GM12878 (cell line): ENCODE data around the gene ANGEL2. TPM values are rescaled to one million over a fixed set of nuclear protein-coding genes. Genes with fewer than 3 reads are reported as not detected.

Experiments
- ATAC-seq: fragments of 200-7000 bp; cut with Tn5 transposase; 3 replicates; pipeline ENCODE4 v1.9.1; 2020; ENCODE audit warnings: mild to moderate bottlenecking, moderate library complexity
- BruUV-seq: library from RNA; stranded (reverse); fragments of 400-500 nt; replicated peaks from 2 replicates; lab custom pipeline; 2021; lab: Mats Ljungman, UMichigan
- CTCF ChIA-PET: fragments of 300-600 bp; sonication (Branson Sonifier 250); formaldehyde crosslinking; extraction: SDS; loops from one replicate; lab custom pipeline; 2021; ENCODE audit warnings: inconsistent platforms; lab: Yijun Ruan, JAX
- POLR2A ChIA-PET: fragments of 350-600 bp; formaldehyde crosslinking; extraction: SDS; loops from one replicate; lab custom pipeline; 2021; ENCODE audit warnings: inconsistent platforms; lab: Charles Lee
- RAD21 ChIA-PET: fragments of 300-600 bp; sonication (Branson Sonifier 250); formaldehyde crosslinking; loops from one replicate; lab custom pipeline; 2023; ENCODE audit warnings: antibody characterized with exemption; ENCODE audit not compliant: unreplicated experiment; lab: Charles Lee
- SMC1A ChIA-PET: fragments of 300-600 bp; sonication (Branson Sonifier 250); formaldehyde crosslinking; loops from one replicate; lab custom pipeline; 2023; ENCODE audit not compliant: unreplicated experiment, uncharacterized antibody; lab: Charles Lee
- DNase-seq: peaks from one replicate; pipeline ENCODE4 v3.0.0-alpha.2; 2011; ENCODE audit warnings: low read depth, low spot score
- FAIRE-seq: peaks from 3 replicates; lab custom pipeline; 2011; peaks lifted over from hg19 to GRCh38; lab: Jason Lieb, UNC
- H2AFZ ChIP-seq: 2 replicates; pipeline ENCODE4 v1.6.0; 2011; ENCODE audit warnings: low read depth, low read length, control low read depth; ENCODE audit not compliant: control insufficient read depth
- H3K27ac ChIP-seq: 2 replicates; pipeline ENCODE4 v1.5.1; 2011; ENCODE audit warnings: control low read depth; ENCODE audit not compliant: control insufficient read depth, insufficient read depth
- H3K27me3 ChIP-seq, 2 experiments: replicated peaks in 1 of 2; 2 replicates each; pipeline versions ENCODE4 v1.6.0 to v1.6.1; 2011; ENCODE audit warnings: low read length in 1 of 2; ENCODE audit not compliant: control insufficient read depth in 2 of 2, insufficient read depth in 2 of 2
- H3K36me3 ChIP-seq, 2 experiments: 2 replicates each; pipeline ENCODE4 v1.5.1; 2011; ENCODE audit warnings: low read length in 1 of 2; ENCODE audit not compliant: control insufficient read depth in 2 of 2, insufficient read depth in 2 of 2
- H3K4me1 ChIP-seq: 2 replicates; pipeline ENCODE4 v1.6.1; 2011; ENCODE audit warnings: mild to moderate bottlenecking, low read length, moderate library complexity, mixed read lengths; ENCODE audit not compliant: control insufficient read depth, insufficient read depth
- H3K4me2 ChIP-seq: 2 replicates; pipeline ENCODE4 v1.6.0; 2011; ENCODE audit warnings: control low read depth; ENCODE audit not compliant: control insufficient read depth, insufficient read depth
- H3K4me3 ChIP-seq: fragments of 200-600 bp; sonication (generic); 2 replicates; pipeline ENCODE4 v1.5.1; 2016
- H3K79me2 ChIP-seq: 2 replicates; pipeline ENCODE4 v1.6.0; 2011; ENCODE audit warnings: low read length; ENCODE audit not compliant: control insufficient read depth, insufficient read depth
- H3K9ac ChIP-seq: 2 replicates; pipeline ENCODE4 v1.8.0; 2011; ENCODE audit warnings: low read length, control low read depth, mixed read lengths; ENCODE audit not compliant: control insufficient read depth, insufficient read depth
- H3K9me3 ChIP-seq: replicated peaks from 3 replicates; pipeline ENCODE4 v1.5.1; 2011; ENCODE audit warnings: mild to moderate bottlenecking, low read length; ENCODE audit not compliant: control insufficient read depth, insufficient read depth
- H4K20me1 ChIP-seq: 2 replicates; pipeline ENCODE4 v1.6.0; 2011; ENCODE audit not compliant: control insufficient read depth, insufficient read depth
- ASH2L ChIP-seq: fragments of 300-600, 200-600 bp; sonication (generic); IDR thresholded peaks from 2 replicates; pipeline ENCODE4 v1.6.1; 2017; ENCODE audit warnings: low read depth, mild to moderate bottlenecking, borderline replicate concordance
- ATF7 ChIP-seq: fragments of 450-650 bp; IDR thresholded peaks from 2 replicates; pipeline ENCODE4 v1.6.1; 2016; ENCODE audit warnings: low read depth, mild to moderate bottlenecking
- FOXK2 ChIP-seq: fragments of 450-650 bp; IDR thresholded peaks from 2 replicates; pipeline ENCODE4 v1.6.1; 2017; ENCODE audit warnings: mild to moderate bottlenecking, moderate library complexity
- IKZF2 ChIP-seq, 2 experiments: fragments of 450-650 bp; IDR thresholded peaks; 2 replicates each; pipeline ENCODE4 v1.6.1; 2017; ENCODE audit warnings: mild to moderate bottlenecking in 2 of 2, moderate library complexity in 2 of 2
- JUNB ChIP-seq: IDR thresholded peaks from 2 replicates; pipeline ENCODE4 v1.6.1; 2016; ENCODE audit warnings: antibody characterized with exemption, mild to moderate bottlenecking
- MEF2B ChIP-seq: fragments of 450-650 bp; IDR thresholded peaks from 2 replicates; pipeline ENCODE4 v1.6.1; 2018; ENCODE audit warnings: mild to moderate bottlenecking, moderate library complexity; ENCODE audit not compliant: partially characterized antibody, poor library complexity, severe bottlenecking
- NFIC ChIP-seq: IDR thresholded peaks from 2 replicates; pipeline ENCODE4 v1.6.1; 2012; ENCODE audit warnings: low read depth, mild to moderate bottlenecking, inconsistent platforms, low read length, moderate library complexity
- POU2F2 ChIP-seq: IDR thresholded peaks from 3 replicates; pipeline ENCODE4 v1.6.1; 2011; ENCODE audit warnings: low read depth, mild to moderate bottlenecking, low read length, borderline replicate concordance
- SPI1 ChIP-seq: IDR thresholded peaks from 2 replicates; pipeline ENCODE4 v1.6.1; 2011; ENCODE audit warnings: low read depth, mild to moderate bottlenecking, low read length, moderate library complexity, borderline replicate concordance; ENCODE audit not compliant: insufficient read depth
- ZNF274 ChIP-seq: IDR thresholded peaks from one replicate; pipeline ENCODE4 v1.8.0; 2011; ENCODE audit not compliant: insufficient read length, insufficient read depth
- WGBS: methylation state at CpG from one replicate; pipeline ENCODE4 v1.1.6; 2016; ENCODE audit warnings: low lambda C conversion rate; ENCODE audit not compliant: insufficient replicate concordance, insufficient coverage; ENCODE audit errors: missing lambda C conversion rate; 5-methylcytosine and 5-hydroxymethylcytosine counted together
- in situ Hi-C: fragments of 300-500 bp; cut with MboI; formaldehyde crosslinking; loops from 9 replicates; pipeline ENCODE4 v1.14.3; 2018; ENCODE audit warnings: mixed read lengths
- intact Hi-C: fragments of 100-400 bp; cut with micrococcal nuclease; formaldehyde crosslinking; loops from one replicate; pipeline ENCODE4 v1.14.2; 2022; ENCODE audit not compliant: unreplicated experiment
- polyA plus RNA-seq, 11 experiments: library from polyadenylated mRNA; depleted of rRNA in 4 of 11; unstranded in 6 of 11; stranded (reverse) in 5 of 11; fragments of >200 nt; fragmentation: Nextera tagmentation in 4 of 11; fragmentation: Illumina TruSeq in 1 of 11; extraction: Ambion mirVana in 4 of 11; extraction: Trizol in 1 of 11; gene quantifications; 1 replicate in 1 of 11; 2 replicates in 10 of 11; pipeline versions ENCODE4 v1.2.1 to v1.2.3, GENCODE V29; 2011 to 2016; ENCODE audit warnings: inconsistent platforms in 2 of 11, missing spikeins in 2 of 11, low read depth in 1 of 11
- total RNA-seq, 4 experiments: library from RNA; depleted of rRNA in 3 of 4; stranded (reverse); fragments of >200 nt in 3 of 4; fragmentation: Illumina TruSeq in 1 of 4; extraction: Trizol in 1 of 4; gene quantifications; 2 replicates each; pipeline versions ENCODE4 v1.2.1 to v1.2.3, GENCODE V29; 2013 to 2021
- TF ChIP-seq, protein P1 (sequence below): IDR thresholded peaks from 2 replicates; pipeline ENCODE4 v1.6.1; 2012; ENCODE audit warnings: low read length, inconsistent platforms

ANGEL2 gene
- total and polyA plus RNA-seq, 10 of the 15 experiments (the other 5 are each of a cell fraction or from before 2014, with no cell fraction given), result 6.3 to 53.9 (median 30.7) TPM

DNA sequence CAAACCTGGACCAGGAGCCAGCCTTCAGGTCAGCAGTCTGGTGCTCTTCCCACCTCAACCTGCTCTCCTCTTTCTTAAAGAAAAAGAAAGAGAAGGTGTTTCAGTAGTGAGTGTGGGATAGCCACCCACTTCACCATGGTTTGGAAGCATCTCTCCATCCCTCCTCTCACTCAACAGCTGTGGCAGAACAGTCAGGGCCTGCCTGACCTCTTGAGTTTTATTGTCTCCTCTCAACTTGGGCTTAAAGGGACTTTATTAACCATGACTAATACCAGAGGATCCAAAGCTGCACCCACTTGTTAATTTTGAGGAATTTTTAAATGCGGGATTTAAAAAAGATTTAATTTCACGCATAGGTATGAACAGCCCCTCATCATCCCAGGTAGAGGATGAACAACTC is 65.9 kb downstream of the ANGEL2 start:
- intact Hi-C loops (loop anchor here (5.0 kb wide), 2 partner anchors 48 to 337 kb away; no protein-coding TSS in a partner anchor), in situ Hi-C loops (no loop called here)
- Histone ChIP-seq H3K4me3 (peak overlapping the region; percentile 95), H3K9me3 (no peaks in the 10 kb centered on the region), H3K4me2 (peak overlapping the region; percentile 78), H3K27ac (peak overlapping the region; percentile 22; the same call in 1 of the 2 replicates), H4K20me1 (no peaks in the 10 kb centered on the region), H3K4me1 (peaks cover 50% of the 10 kb centered on the region), H3K36me3 (no peaks in the 10 kb centered on the region), H3K27me3 (no peaks in the 10 kb centered on the region), H3K9ac (peak overlapping the region; percentile 53), H2AFZ (peak overlapping the region; percentile 71), H3K79me2 (peaks cover 44% of the 10 kb centered on the region)
- CTCF ChIA-PET, result interaction anchor here (1.1 to 1.6 kb wide), 3 partner anchors 11 to 28 kb away, joined by 3 read pairs; no protein-coding TSS in a partner anchor
- no peak for DNase-seq
- FAIRE-seq, result no peak
- RAD21 ChIA-PET, result interaction anchor here (1.0 kb wide), 1 partner anchor 10 kb away, joined by 3 read pairs; no protein-coding TSS in a partner anchor
- SMC1A ChIA-PET, result interaction anchor here (0.8 to 6.1 kb wide), 7 partner anchors 10 to 200 kb away, joined by 3 to 40 read pairs (median 3); no protein-coding TSS in a partner anchor
- TF ChIP-seq ASH2L, result no peak
- TF ChIP-seq FOXK2, result no peak
- WGBS, result 98% methylated on average over 2 of the region's 2 CpGs
- ATAC-seq, result no peak
- BruUV-seq, result TSS peak; percentile 77
- POLR2A ChIA-PET, result interaction anchor here (1.8 to 7.4 kb wide), 6 partner anchors 9 to 130 kb away, joined by 4 to 55 read pairs (median 16); no protein-coding TSS in a partner anchor

DNA sequence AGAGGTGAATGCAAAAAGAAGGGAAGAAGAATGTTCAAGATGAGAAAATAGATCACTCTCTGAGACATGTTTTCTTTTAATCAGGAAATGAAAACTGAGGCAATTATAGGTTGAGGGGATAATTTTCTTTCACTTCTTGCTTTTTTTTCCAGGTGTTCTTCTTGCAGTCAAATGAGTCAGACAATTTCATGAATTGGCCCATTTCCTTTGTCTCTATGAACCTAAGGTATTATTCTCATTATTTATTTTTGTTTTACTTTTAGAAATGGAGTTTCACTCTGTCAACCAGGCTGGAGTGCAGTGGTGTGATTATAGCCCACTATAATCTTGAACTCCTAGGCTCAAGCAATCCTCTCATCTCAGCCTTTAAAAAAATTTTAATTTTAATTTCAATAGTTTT is 68.8 kb downstream of the ANGEL2 start:
- BruUV-seq, result no TSS peak
- Histone ChIP-seq H3K9me3 (no peaks in the 10 kb centered on the region), H3K4me1 (peaks cover 49% of the 10 kb centered on the region), H3K79me2 (peaks cover 16% of the 10 kb centered on the region), H3K4me2 (no peak overlapping the region), H3K9ac (no peak overlapping the region), H3K4me3 (0 out of 2 replicates have a peak overlapping the region, but pooled peaks have one; percentile 8), H4K20me1 (no peaks in the 10 kb centered on the region), H3K27ac (no peak overlapping the region), H3K36me3 (no peaks in the 10 kb centered on the region), H3K27me3 (no peaks in the 10 kb centered on the region), H2AFZ (no peak overlapping the region)
- POLR2A ChIA-PET, result interaction anchor here (2.1 kb wide), 1 partner anchor 16 kb away, joined by 7 read pairs; no protein-coding TSS in a partner anchor
- no peak for DNase-seq
- CTCF ChIA-PET, result interaction anchor here (0.7 to 1.1 kb wide), 4 partner anchors 14 to 132 kb away, joined by 3 to 8 read pairs (median 4); no protein-coding TSS in a partner anchor
- RAD21 ChIA-PET, result interaction anchor here (1.1 to 1.8 kb wide), 5 partner anchors 10 to 33 kb away, joined by 3 to 9 read pairs (median 4); no protein-coding TSS in a partner anchor
- no peak for ATAC-seq
- in situ Hi-C loops (no loop called here), intact Hi-C loops (no loop called here)
- SMC1A ChIA-PET, result interaction anchor here (0.7 to 1.6 kb wide), 4 partner anchors 12 to 124 kb away, joined by 3 to 6 read pairs (median 4); no protein-coding TSS in a partner anchor
- FAIRE-seq, result peak; percentile 66
- no peak for TF ChIP-seq POU2F2
- TF ChIP-seq, protein P1, sequence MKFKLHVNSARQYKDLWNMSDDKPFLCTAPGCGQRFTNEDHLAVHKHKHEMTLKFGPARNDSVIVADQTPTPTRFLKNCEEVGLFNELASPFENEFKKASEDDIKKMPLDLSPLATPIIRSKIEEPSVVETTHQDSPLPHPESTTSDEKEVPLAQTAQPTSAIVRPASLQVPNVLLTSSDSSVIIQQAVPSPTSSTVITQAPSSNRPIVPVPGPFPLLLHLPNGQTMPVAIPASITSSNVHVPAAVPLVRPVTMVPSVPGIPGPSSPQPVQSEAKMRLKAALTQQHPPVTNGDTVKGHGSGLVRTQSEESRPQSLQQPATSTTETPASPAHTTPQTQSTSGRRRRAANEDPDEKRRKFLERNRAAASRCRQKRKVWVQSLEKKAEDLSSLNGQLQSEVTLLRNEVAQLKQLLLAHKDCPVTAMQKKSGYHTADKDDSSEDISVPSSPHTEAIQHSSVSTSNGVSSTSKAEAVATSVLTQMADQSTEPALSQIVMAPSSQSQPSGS, result peak; percentile 36; the same call in 1 of the 2 replicates
- no peak for TF ChIP-seq ZNF274
- peak; percentile 25; the same call in 1 of the 2 replicates for TF ChIP-seq SPI1
- peak; percentile 49; the same call in 1 of the 2 replicates for TF ChIP-seq NFIC
- no peak for TF ChIP-seq MEF2B
- peak; percentile 45 to 46; a peak in 3 of 4 replicates for TF ChIP-seq IKZF2 (IDR thresholded peaks at IDR 0.05)
- peak; percentile 43; the same call in 1 of the 2 replicates for TF ChIP-seq JUNB
- TF ChIP-seq ATF7, result no peak
